HCT116 (cell line): Measurements from ENCODE around the gene HNF4A. TPM values are rescaled to one million over a fixed set of nuclear protein-coding genes. Genes with fewer than 3 reads are reported as not detected.

Experiments
- ATAC-seq: fragments of 200-7000 bp; cut with Tn5 transposase; 2 replicates; pipeline ENCODE4 v1.9.1; 2020; ENCODE audit warnings: mild to moderate bottlenecking, moderate library complexity
- BruUV-seq: library from RNA; stranded (reverse); fragments of 400-500 nt; replicated peaks from 2 replicates; lab custom pipeline; 2021; lab: Mats Ljungman, UMichigan
- CTCF ChIA-PET: fragments of 300-600 bp; sonication (Branson Sonifier 250); formaldehyde crosslinking; loops from one replicate; lab custom pipeline; 2021; ENCODE audit warnings: antibody characterized with exemption; lab: Charles Lee
- POLR2A ChIA-PET: fragments of 300-600, 350-600 bp; sonication (Branson Sonifier 250); formaldehyde crosslinking; loops from one replicate; lab custom pipeline; 2021; ENCODE audit warnings: antibody characterized with exemption; lab: Charles Lee
- RAD21 ChIA-PET, 2 experiments: fragments of 300-600 bp; sonication (Branson Sonifier 250); formaldehyde crosslinking; loops; one replicate each; lab custom pipeline; 2023; ENCODE audit warnings: low total read pairs in 2 of 2; ENCODE audit not compliant: uncharacterized antibody in 2 of 2, unreplicated experiment in 2 of 2, low non-redundant PET in 1 of 2; lab: Charles Lee
- DNase-seq: peaks from one replicate; pipeline ENCODE4 v3.0.0-alpha.2; 2010; ENCODE audit warnings: low read depth, low spot score
- H2AFZ ChIP-seq: fragments of 200-600 bp; shearing (Covaris generic), sonication (generic); 2 replicates; pipeline ENCODE4 v1.6.1; 2017; ENCODE audit warnings: low read depth, mixed run types, mixed read lengths, antibody characterized with exemption, low read length; ENCODE audit not compliant: poor library complexity, severe bottlenecking
- H3K27ac ChIP-seq: 2 replicates; pipeline ENCODE4 v1.5.1; 2012; ENCODE audit warnings: low read depth, low read length
- H3K27me3 ChIP-seq: fragments of 200-600 bp; sonication (generic); 2 replicates; pipeline ENCODE4 v1.6.1; 2016; ENCODE audit warnings: mixed run types, low read length, mixed read lengths; ENCODE audit not compliant: insufficient read depth
- H3K36me3 ChIP-seq, 2 experiments: fragments of 200-500 bp in 1 of 2; fragments of 200-600 bp in 1 of 2; sonication (Bioruptor generic) in 1 of 2; sonication (generic) in 1 of 2; 2 replicates each; pipeline versions ENCODE4 v1.5.1 to v1.6.1; 2014 to 2016; ENCODE audit warnings: low read length in 2 of 2, inconsistent platforms in 1 of 2, mixed read lengths in 1 of 2, mixed run types in 1 of 2; ENCODE audit not compliant: insufficient read depth in 2 of 2, control insufficient read depth in 1 of 2
- H3K4me1 ChIP-seq, 2 experiments: fragments of 200-600 bp in 1 of 2; sonication (generic) in 1 of 2; 2 replicates each; pipeline versions ENCODE4 v1.5.1 to v1.6.1; 2012 to 2017; ENCODE audit warnings: low read length in 2 of 2, inconsistent platforms in 1 of 2, mild to moderate bottlenecking in 1 of 2, mixed read lengths in 1 of 2, mixed run types in 1 of 2, moderate library complexity in 1 of 2; ENCODE audit not compliant: insufficient read depth in 2 of 2, control insufficient read depth in 1 of 2
- H3K4me2 ChIP-seq: fragments of 200-600 bp; sonication (generic); 2 replicates; pipeline ENCODE4 v1.6.1; 2017; ENCODE audit warnings: mixed run types, low read length, mixed read lengths
- H3K4me3 ChIP-seq, 2 experiments: fragments of 200-600 bp in 1 of 2; sonication (generic) in 1 of 2; replicated peaks in 1 of 2; 2 replicates each; pipeline ENCODE4 v1.5.1; 2011 to 2016; ENCODE audit warnings: low read length in 2 of 2, control low read depth in 1 of 2, low read depth in 1 of 2, mild to moderate bottlenecking in 1 of 2, mixed read lengths in 1 of 2, mixed run types in 1 of 2
- H3K79me2 ChIP-seq: fragments of 200-600 bp; sonication (generic); 2 replicates; pipeline ENCODE4 v1.6.1; 2017; ENCODE audit warnings: mild to moderate bottlenecking, mixed run types, low read length, moderate library complexity, mixed read lengths; ENCODE audit not compliant: insufficient read depth
- H3K9ac ChIP-seq: fragments of 200-600 bp; sonication (generic); 2 replicates; pipeline ENCODE4 v1.6.1; 2016; ENCODE audit warnings: low read length, mixed read lengths
- H3K9me2 ChIP-seq: fragments of 200-600 bp; sonication (generic), shearing (Covaris generic); 2 replicates; pipeline ENCODE4 v1.6.1; 2017; ENCODE audit warnings: mixed run types, mild to moderate bottlenecking, moderate library complexity; ENCODE audit not compliant: insufficient read depth
- H3K9me3 ChIP-seq, 2 experiments: fragments of 200-500 bp in 1 of 2; fragments of 200-600 bp in 1 of 2; sonication (Bioruptor generic) in 1 of 2; sonication (generic) in 1 of 2; 2 replicates each; pipeline ENCODE4 v1.6.1; 2014 to 2017; ENCODE audit warnings: low read length in 2 of 2, mixed read lengths in 2 of 2, inconsistent platforms in 1 of 2, low read depth in 1 of 2, mild to moderate bottlenecking in 1 of 2, mixed run types in 1 of 2, moderate library complexity in 1 of 2; ENCODE audit not compliant: control insufficient read depth in 1 of 2, insufficient read depth in 1 of 2
- H4K20me1 ChIP-seq: fragments of 200-600 bp; sonication (generic), shearing (Covaris generic); 2 replicates; pipeline ENCODE4 v1.6.1; 2017; ENCODE audit warnings: mixed run types, mild to moderate bottlenecking, moderate library complexity; ENCODE audit not compliant: insufficient read depth
- CBX3 ChIP-seq: IDR thresholded peaks from 2 replicates; pipeline ENCODE4 v1.6.1; 2012; ENCODE audit warnings: low read depth
- ELF1 ChIP-seq: IDR thresholded peaks from 2 replicates; pipeline ENCODE4 v1.6.1; 2012; ENCODE audit warnings: low read depth, borderline replicate concordance
- EZH2 ChIP-seq: fragments of 200-600 bp; sonication (generic); IDR thresholded peaks from 2 replicates; pipeline ENCODE4 v1.6.1; 2017; ENCODE audit warnings: antibody characterized with exemption, mixed run types
- EZH2phosphoT487 ChIP-seq: fragments of 200-600 bp; IDR thresholded peaks from 2 replicates; pipeline ENCODE4 v1.6.1; 2018; ENCODE audit warnings: antibody characterized with exemption, borderline replicate concordance
- JUND ChIP-seq: IDR thresholded peaks from 2 replicates; pipeline ENCODE4 v1.6.1; 2012
- POLR2A ChIP-seq: IDR thresholded peaks from 2 replicates; pipeline ENCODE4 v1.7.0; 2011; ENCODE audit warnings: borderline replicate concordance; ENCODE audit not compliant: insufficient read depth, insufficient read length; ENCODE audit errors: extremely low read depth
- POLR2AphosphoS5 ChIP-seq: IDR thresholded peaks from 2 replicates; pipeline ENCODE4 v1.6.1; 2011; ENCODE audit warnings: mild to moderate bottlenecking, low read depth, low read length, moderate library complexity
- RAD21 ChIP-seq: IDR thresholded peaks from 2 replicates; pipeline ENCODE4 v1.6.1; 2012; ENCODE audit warnings: low read depth, mild to moderate bottlenecking
- SRF ChIP-seq: IDR thresholded peaks from 2 replicates; pipeline ENCODE4 v1.6.1; 2012; ENCODE audit warnings: low read depth
- TCF7L2 ChIP-seq: IDR thresholded peaks from 2 replicates; pipeline ENCODE4 v1.7.0; 2011; ENCODE audit warnings: borderline replicate concordance, inconsistent platforms; ENCODE audit not compliant: insufficient read depth, insufficient read length; ENCODE audit errors: extremely low read depth
- YY1 ChIP-seq: IDR thresholded peaks from 2 replicates; pipeline ENCODE4 v1.6.1; 2011; ENCODE audit warnings: low read length, low read depth, moderate library complexity, mild to moderate bottlenecking; ENCODE audit not compliant: insufficient replicate concordance; ENCODE audit errors: extremely low read depth
- ZBTB33 ChIP-seq: IDR thresholded peaks from 2 replicates; pipeline ENCODE4 v1.6.1; 2011; ENCODE audit warnings: mild to moderate bottlenecking, low read length, moderate library complexity; ENCODE audit not compliant: insufficient replicate concordance; ENCODE audit errors: extremely low read depth
- intact Hi-C: fragments of 100-400 bp; cut with micrococcal nuclease; formaldehyde crosslinking; loops from 2 replicates; pipeline ENCODE4 v1.10.0; 2022
- total RNA-seq: library from RNA; stranded (reverse); gene quantifications from one replicate; pipeline ENCODE4 v1.2.1, GENCODE V29; 2021; ENCODE audit not compliant: unreplicated experiment
- TF ChIP-seq, protein P1 (sequence below): IDR thresholded peaks from 2 replicates; pipeline ENCODE4 v1.6.1; 2012
- TF ChIP-seq, protein P2 (sequence below): IDR thresholded peaks from 2 replicates; pipeline ENCODE4 v1.6.1; 2012

Gene HNF4A
- total RNA-seq, 1 experiment from 2014 or later: 7.4 TPM

DNA sequence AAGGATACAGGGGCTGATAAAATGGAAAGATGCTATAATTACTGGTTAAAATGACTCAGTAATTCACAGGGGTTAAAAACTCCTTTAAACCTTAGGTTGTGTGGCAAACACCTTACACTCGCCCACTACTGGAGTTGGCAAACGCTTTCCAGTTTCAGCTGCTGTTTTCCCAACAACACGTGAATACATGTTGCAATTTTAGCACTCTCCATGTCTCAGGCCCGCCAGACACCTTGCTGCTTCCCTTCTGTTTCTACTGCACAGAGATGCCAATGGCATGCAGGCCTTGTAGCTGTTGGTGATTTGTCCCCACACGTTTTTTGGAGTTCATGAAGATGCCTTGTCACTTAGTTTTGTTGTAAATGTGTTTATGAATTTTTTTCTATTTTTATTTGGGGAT, 114.8 kb downstream of the HNF4A start:
- Histone ChIP-seq H3K9me2 (no peaks in the 10 kb centered on the region), H3K4me2 (no peak overlapping the region), H2AFZ (no peak overlapping the region), H3K27ac (no peak overlapping the region), H4K20me1 (no peaks in the 10 kb centered on the region), H3K4me1 (peaks cover 3 to 5% of the 10 kb centered on the region in 2 experiments; a peak in 2 of 4 replicates), H3K9ac (no peak overlapping the region), H3K27me3 (no peaks in the 10 kb centered on the region), H3K4me3 (no peak overlapping the region), H3K9me3 (no peaks in the 10 kb centered on the region), H3K36me3 (no peaks in the 10 kb centered on the region), H3K79me2 (no peaks in the 10 kb centered on the region)
- RAD21 ChIA-PET: no interaction called here
- ATAC-seq (no peak), DNase-seq (no peak)
- BruUV-seq: no TSS peak
- POLR2A ChIA-PET: interaction anchor here (1.3 kb wide), 1 partner anchor 253 kb away, joined by 3 read pairs; no protein-coding TSS in a partner anchor
- TF ChIP-seq EZH2 (no peak), RAD21 (no peak), TCF7L2 (no peak), POLR2AphosphoS5 (no peak), YY1 (no peak), EZH2phosphoT487 (no peak), POLR2A (no peak), CBX3 (no peak), SRF (no peak), JUND (no peak), ZBTB33 (no peak), ELF1 (no peak)
- TF ChIP-seq, protein P1, sequence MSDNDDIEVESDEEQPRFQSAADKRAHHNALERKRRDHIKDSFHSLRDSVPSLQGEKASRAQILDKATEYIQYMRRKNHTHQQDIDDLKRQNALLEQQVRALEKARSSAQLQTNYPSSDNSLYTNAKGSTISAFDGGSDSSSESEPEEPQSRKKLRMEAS: no peak
- TF ChIP-seq, protein P2, sequence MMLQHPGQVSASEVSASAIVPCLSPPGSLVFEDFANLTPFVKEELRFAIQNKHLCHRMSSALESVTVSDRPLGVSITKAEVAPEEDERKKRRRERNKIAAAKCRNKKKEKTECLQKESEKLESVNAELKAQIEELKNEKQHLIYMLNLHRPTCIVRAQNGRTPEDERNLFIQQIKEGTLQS: no peak
- CTCF ChIA-PET: interaction anchor here (1.1 to 2.7 kb wide), 4 partner anchors 82 to 353 kb away, joined by 3 to 22 read pairs (median 6); no protein-coding TSS in a partner anchor
- intact Hi-C loops: no loop called here
